Measurements from ENCODE around the gene LRP1. TPM values are rescaled to one million over a fixed set of nuclear protein-coding genes. Genes with fewer than 3 reads are reported as not detected.

Gene LRP1
- total RNA-seq, 1 experiment from 2014 or later = 14.7 TPM

DNA sequence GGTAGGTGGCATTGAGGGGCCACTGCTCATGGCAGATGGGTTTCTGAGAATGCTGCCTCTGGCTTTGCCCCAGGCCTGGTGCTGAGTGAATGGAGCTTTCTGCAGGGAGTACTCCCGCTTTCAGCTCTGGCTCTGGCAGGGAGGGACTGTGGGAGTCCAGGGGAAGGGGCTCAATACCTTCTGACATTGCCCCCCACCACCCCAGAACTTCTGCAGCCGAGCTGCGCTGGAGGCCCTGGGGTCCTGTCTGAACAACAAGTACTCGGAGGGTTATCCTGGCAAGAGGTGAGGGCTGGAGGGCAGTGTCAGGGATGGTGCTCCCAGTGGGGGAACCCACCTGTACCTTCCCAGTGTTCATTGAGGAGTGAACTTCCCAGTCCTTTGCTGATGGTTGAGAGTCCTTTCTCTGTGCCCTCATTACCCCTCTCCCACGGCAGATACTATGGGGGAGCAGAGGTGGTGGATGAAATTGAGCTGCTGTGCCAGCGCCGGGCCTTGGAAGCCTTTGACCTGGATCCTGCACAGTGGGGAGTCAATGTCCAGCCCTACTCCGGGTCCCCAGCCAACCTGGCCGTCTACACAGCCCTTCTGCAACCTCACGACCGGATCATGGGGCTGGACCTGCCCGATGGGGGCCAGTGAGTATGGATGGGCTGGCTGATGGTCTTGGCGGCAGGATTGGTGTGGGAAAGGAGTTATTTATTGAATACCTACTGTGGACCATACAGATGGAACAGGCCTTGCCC lies 103.2 kb downstream of the LRP1 start:
- no peaks in the 10 kb centered on the region for H3K9me2 ChIP-seq (replicated peaks; ENCODE audit: low read length)
- peaks cover 38% of the 10 kb centered on the region for H3K79me2 ChIP-seq (ENCODE audit: low read length)
- peaks cover 19% of the 10 kb centered on the region for H3K4me1 ChIP-seq (ENCODE audit: insufficient read depth, low read length)
- DNase-seq (no peak), ATAC-seq (no peak)
- H4K20me1 ChIP-seq (ENCODE audit: low read length) = peaks cover 2% of the 10 kb centered on the region; the same call in 1 of the 2 replicates
- H3F3A ChIP-seq (ENCODE audit: low read length, unreplicated experiment) = no peaks in the 10 kb centered on the region
- H3K27me3 ChIP-seq (ENCODE audit: low read length) = no peaks in the 10 kb centered on the region
- peak overlapping the region; percentile 97 for H3K9ac ChIP-seq (ENCODE audit: low read length)
- H3K36me3 ChIP-seq (ENCODE audit: low read depth, low read length) = peaks cover 34% of the 10 kb centered on the region; the same call in 1 of the 2 replicates
- H3K4me2 ChIP-seq (ENCODE audit: low read length) = peak overlapping the region; percentile 95
- no TSS peak for BruUV-seq (replicated peaks)
- ChIA-PET CTCF (no interaction called here), POLR2A (ENCODE audit: unreplicated experiment) (no interaction called here)
- no peaks in the 10 kb centered on the region for H3K9me3 ChIP-seq (ENCODE audit: low read length)
- no peak overlapping the region for H2AFZ ChIP-seq (ENCODE audit: low read length)
- H3K4me3 ChIP-seq (ENCODE audit: low read length) = peak overlapping the region; percentile 88
- no peak overlapping the region for H3K27ac ChIP-seq (ENCODE audit: low read length)
- intact Hi-C loops (cut with micrococcal nuclease) = no loop called here
- TF ChIP-seq EZH2phosphoT487 (IDR thresholded peaks at IDR 0.05; ENCODE audit: borderline replicate concordance, low read length) (no peak), EZH2 (IDR thresholded peaks at IDR 0.05; ENCODE audit: low read length, unreplicated experiment) (no peak)
- TF ChIP-seq, protein P1, sequence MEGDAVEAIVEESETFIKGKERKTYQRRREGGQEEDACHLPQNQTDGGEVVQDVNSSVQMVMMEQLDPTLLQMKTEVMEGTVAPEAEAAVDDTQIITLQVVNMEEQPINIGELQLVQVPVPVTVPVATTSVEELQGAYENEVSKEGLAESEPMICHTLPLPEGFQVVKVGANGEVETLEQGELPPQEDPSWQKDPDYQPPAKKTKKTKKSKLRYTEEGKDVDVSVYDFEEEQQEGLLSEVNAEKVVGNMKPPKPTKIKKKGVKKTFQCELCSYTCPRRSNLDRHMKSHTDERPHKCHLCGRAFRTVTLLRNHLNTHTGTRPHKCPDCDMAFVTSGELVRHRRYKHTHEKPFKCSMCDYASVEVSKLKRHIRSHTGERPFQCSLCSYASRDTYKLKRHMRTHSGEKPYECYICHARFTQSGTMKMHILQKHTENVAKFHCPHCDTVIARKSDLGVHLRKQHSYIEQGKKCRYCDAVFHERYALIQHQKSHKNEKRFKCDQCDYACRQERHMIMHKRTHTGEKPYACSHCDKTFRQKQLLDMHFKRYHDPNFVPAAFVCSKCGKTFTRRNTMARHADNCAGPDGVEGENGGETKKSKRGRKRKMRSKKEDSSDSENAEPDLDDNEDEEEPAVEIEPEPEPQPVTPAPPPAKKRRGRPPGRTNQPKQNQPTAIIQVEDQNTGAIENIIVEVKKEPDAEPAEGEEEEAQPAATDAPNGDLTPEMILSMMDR (conservative IDR thresholded peaks at IDR 0.05; ENCODE audit: low read depth, low read length) = no peak

DNA sequence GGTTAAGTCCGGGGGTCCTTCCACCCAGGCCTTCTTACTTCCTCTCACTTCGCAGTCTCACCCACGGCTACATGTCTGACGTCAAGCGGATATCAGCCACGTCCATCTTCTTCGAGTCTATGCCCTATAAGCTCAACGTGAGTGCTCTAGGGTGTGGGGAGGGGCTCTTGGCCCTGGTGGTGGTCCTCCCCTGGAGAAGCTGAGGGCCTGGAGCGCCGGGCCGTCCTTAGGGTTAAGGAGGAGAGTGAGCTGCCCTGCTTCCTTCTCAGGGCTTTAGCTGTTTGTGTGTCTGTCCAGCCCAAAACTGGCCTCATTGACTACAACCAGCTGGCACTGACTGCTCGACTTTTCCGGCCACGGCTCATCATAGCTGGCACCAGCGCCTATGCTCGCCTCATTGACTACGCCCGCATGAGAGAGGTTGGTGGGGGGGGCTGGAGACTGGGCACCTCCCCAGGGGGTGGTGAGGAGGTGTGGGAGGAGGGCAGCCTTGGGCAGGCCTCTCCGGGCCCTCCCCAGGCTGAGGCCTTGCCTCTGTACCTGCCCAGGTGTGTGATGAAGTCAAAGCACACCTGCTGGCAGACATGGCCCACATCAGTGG lies 104.0 kb downstream of the LRP1 start:
- ATAC-seq = no peak
- no peaks in the 10 kb centered on the region for H3K9me2 ChIP-seq (replicated peaks; ENCODE audit: low read length)
- no peaks in the 10 kb centered on the region for H3K9me3 ChIP-seq (ENCODE audit: low read length)
- peaks cover 2% of the 10 kb centered on the region; the same call in 1 of the 2 replicates for H4K20me1 ChIP-seq (ENCODE audit: low read length)
- H3K79me2 ChIP-seq (ENCODE audit: low read length) = peaks cover 38% of the 10 kb centered on the region
- TF ChIP-seq EZH2 (IDR thresholded peaks at IDR 0.05; ENCODE audit: low read length, unreplicated experiment) (no peak), EZH2phosphoT487 (IDR thresholded peaks at IDR 0.05; ENCODE audit: borderline replicate concordance, low read length) (no peak)
- TF ChIP-seq, protein P1 (conservative IDR thresholded peaks at IDR 0.05; ENCODE audit: low read depth, low read length) = no peak
- H3K36me3 ChIP-seq (ENCODE audit: low read depth, low read length) = peaks cover 34% of the 10 kb centered on the region; the same call in 1 of the 2 replicates
- H3F3A ChIP-seq (ENCODE audit: low read length, unreplicated experiment) = no peaks in the 10 kb centered on the region
- H3K4me1 ChIP-seq (ENCODE audit: insufficient read depth, low read length) = peaks cover 19% of the 10 kb centered on the region
- H3K9ac ChIP-seq (ENCODE audit: low read length) = no peak overlapping the region
- H3K4me2 ChIP-seq (ENCODE audit: low read length) = 0 out of 2 replicates have a peak overlapping the region, but pooled peaks have one; percentile 95
- CTCF ChIA-PET = no interaction called here
- no peaks in the 10 kb centered on the region for H3K27me3 ChIP-seq (ENCODE audit: low read length)
- BruUV-seq (replicated peaks) = no TSS peak
- POLR2A ChIA-PET (ENCODE audit: unreplicated experiment) = no interaction called here
- no peak overlapping the region for H2AFZ ChIP-seq (ENCODE audit: low read length)
- intact Hi-C loops (cut with micrococcal nuclease) = no loop called here
- no peak for DNase-seq
- no peak overlapping the region for H3K4me3 ChIP-seq (ENCODE audit: low read length)
- H3K27ac ChIP-seq (ENCODE audit: low read length) = no peak overlapping the region
